GM18502 (cell line): ENCODE data around the gene CHST11.
A peak's percentile ranks its signal among the peaks of the same experiment; 100 is the strongest.

Source experiments
- ATAC-seq: cut with Tn5 transposase; IDR thresholded peaks from one replicate; pipeline ENCODE4 v1.9.1; 2021; ENCODE audit warnings: mild to moderate bottlenecking; ENCODE audit not compliant: unreplicated experiment, poor library complexity

CHST11 gene

DNA sequence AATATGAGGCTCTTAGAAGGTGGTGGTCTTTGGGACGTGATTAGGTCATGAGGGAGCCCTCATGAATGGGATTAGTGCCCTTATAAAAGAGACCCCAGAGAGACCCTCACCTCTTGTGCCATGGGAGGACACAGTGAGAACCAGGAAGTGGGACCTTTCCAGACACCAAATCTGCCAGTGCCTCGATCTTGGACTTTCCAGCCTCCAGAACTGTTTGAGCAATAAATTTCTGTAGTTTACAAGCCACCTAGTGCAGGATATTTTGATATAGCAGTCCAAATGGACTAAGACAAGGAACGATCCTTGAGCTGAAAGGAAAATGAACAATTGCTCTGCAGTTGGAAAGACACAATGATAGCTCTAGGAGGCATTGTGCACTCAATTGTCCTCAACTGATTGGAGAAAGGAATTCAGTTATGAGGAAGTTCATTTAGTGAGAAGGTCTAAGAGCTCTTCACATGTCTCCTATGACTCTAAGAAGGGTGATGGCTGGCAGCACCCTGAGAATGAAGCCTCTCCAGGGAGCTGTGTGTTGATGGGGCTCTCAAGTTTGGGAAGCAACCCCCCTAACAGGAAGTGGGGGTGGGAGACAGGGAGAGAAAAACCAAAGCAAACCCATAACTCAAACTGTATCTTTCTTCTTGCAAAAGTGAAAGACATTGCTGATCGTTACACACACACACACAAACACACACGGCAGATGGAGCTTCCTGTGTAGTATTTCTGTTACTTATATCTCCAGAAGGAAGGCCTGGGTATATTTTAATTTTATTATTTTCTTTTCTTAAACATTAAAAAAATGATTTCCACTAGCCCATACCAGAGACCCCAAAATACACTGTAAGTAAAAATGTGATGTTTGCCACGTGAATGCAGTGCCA lies 21.0 kb downstream of the CHST11 start:
- no peak for ATAC-seq

DNA sequence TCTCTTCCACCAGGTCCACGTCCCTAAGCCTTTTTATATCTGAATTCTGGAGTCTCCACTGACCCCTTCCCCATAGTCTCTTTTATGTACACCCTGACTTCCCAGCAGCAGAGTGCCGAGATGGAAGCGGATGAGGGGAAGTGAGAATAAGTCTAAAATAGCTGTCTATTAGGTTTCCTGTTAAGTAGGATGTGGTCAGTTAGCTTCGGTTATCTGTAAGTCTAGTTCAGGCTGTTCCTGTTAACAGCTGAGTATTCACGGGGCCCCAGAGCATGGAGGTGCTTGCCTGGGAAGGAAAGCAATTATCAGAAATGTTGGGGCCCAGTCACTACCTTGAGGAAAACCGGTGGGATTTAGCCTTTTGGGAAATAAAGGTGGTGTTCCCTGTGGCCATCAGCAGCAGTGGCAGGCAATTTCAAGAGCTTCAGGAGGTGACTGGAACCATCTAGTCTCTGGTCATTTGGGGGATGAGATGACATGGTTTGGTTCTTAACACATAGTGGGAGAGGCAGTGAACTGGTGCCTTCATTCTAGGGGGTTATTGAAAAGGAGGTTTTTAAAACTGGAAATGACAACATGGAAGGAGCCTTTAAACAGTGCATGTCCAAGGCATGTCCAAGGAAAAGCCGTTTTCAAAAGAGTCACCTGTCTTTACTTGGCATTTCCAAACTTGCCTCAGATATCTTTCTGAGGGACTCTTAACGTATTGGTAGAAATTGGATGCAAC lies 21.8 kb downstream of the CHST11 start:
- ATAC-seq = peak; percentile 91

DNA sequence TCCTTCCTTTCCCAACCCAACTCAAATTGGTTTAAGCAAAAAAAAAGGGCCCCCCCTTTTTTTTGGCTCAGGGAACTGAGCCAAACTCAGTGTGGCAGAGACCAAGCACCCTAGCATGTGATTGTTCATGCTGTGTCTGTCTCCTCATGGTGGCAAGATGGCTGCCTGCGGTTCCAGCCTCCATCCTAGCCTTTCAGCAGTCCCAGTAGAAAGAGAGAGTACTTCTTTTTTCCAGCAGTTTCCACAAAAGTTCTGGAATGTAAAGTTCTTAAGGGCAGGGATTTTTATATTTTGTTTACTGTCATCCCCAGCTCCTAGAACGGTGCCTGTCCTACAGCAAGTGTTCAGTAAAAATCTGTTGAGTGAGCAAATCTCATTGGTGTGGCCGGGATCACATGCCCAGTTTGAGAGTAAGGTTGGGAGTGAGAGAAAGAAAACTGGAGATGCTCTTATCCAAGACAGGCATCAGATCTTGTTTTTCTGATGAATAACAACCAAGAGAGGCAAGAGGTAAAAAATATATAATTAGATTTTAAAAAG lies 22.4 kb downstream of the CHST11 start:
- ATAC-seq = no peak

DNA sequence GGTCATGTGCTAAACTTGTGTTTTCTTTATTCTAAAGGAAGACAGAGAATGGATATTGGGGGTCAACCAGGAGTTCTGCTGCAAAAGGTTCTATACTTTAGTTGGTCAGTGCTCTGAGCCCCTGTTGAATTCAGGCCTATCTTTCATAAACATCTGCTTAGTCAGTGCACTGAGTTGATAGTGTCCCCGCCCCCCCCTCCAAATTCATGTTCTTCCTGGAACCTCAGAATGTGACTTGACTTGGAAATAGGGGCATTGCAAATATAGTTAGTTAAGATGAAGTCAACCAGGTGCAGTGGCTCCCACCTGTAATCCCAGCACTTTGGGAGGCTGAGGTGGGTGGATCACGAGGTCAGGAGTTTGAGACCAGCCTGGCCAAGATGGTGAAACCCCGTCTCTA lies 23.3 kb downstream of the CHST11 start:
- ATAC-seq = no peak

DNA sequence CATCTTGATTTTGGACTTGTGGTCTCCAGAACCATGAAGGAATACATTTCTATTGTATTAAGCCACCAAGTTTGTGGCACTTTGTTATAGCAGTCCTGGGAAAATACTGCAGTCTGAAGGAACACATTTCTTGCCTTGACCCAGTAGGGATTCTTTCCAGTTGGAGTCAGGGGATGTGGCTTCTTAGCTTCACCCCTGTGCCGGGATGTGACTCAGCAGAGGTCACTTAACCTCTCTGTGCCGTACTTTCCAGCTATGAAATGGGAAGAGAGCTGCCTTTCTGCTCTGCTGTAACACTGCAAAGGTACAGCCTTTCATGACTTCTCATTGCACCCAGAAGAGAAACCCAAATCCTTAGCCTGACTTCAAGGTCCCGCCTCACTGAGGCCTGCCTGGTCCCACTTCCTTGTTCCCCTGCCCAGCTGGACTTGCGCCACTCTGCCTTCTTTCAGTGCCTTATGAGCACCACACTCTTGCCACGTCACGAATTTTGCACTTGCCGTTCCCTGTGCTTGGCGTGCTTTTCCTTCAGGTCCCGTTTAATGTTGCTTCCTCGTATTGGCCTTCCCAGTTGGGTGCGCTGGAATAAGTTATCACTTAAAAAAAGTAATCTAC lies 24.2 kb downstream of the CHST11 start:
- no peak for ATAC-seq

DNA sequence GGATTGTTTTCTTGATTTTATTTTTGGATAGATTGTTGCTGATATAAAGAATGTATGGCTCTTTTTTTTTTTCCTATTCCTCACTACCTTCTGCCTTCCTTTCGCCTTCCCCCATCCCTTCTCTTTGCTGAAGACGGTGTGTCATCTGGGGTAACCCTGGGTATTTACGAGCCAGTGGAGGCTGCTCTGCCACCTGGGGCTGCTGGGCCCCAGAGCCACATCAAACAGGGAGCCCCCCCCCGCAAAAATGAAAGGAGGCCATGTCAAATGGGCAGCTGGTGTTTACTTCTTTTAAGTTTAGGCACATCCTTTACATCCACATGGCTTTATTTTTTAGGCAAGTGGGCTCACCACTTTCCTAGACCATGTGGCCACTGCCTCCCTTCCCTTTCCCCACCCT lies 25.4 kb downstream of the CHST11 start:
- no peak for ATAC-seq

DNA sequence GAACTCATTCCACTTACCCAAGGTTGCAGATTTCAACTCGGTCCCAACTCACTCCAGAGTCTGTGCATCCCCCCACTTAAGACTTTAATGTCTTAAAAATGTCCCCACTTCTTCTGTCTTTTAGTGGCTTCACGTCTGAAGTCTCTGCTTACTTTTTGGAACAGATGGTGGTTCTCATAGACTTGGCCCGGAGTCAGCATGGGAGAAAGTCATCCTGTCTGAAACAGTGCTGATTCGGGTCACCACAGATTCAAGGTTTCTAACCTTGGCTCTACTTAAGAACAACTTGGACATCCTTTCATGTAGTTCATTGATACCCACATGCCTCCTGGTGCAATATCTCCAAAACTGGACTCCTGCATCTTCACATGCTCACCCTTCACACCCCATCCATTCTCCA lies 26.0 kb downstream of the CHST11 start:
- no peak for ATAC-seq

DNA sequence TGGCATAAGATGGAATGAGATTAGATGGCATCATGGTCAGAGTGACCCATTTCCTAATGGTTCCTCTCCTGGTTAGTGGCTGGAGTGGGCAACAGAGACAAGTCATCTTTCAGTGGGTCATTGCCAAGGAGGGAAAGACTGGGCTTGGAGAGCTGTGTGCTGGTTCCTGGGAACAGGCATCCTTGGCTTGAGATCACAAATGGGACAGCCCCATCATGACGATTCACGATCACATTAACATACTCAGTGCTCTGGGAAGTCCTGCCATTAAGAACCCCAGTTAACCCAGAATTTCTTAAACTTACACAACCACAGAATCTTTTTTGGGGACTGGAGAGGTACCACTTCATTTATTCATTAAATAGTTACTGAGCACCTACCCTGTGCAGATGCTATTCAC lies 27.3 kb downstream of the CHST11 start:
- ATAC-seq = no peak

DNA sequence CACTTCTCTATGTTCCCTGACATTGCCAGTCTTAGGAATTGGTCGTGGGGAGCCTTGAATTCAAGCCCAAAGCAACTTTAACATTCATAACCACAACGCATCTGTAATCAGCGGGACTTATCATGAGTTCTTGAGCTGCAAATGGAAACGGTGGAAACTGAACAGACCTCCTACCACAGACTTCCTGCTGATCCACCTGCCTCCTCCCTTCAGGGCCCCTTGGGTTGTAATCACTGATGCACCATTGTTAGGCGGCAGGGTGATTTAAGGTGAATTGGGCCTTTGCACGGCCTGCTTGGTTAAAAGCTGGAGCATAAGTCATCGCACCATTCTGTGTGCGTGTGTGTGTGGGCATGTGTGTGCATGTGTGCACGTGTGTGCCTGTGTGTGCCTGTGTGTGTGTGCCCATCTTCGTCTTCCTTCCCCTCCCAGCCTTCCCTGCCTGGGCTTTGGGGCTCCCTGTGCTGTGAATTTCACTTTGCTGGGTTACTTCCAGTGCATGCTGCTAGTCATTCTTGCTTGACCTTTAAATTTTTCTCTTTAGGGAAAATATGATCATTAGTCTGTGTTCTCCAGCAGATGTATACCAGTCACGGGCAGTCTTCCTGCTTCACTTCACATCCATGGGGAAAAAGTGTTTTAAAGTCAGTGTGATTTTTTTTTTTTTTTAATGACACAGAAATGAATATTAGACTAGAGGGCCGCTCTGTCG lies 29.1 kb downstream of the CHST11 start:
- peak; percentile 64 for ATAC-seq

DNA sequence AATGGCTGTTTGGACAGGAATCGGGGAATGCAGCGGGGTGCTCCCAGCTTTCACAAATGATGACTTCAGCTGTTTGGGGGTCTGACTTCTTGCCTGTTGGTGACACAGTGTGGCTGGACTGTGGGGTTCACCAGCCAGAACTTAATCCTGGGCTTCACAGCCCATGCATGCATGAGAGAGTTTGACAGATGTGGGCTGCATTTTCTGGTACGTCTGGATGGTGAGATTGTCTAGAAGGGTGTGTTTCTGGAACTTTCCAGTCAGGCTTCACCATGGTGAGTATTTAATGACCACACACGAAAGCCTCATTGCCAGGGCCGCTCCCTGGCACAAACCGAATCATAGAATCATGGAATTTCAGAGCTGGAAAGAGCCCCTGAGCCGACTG lies 29.6 kb downstream of the CHST11 start:
- no peak for ATAC-seq

DNA sequence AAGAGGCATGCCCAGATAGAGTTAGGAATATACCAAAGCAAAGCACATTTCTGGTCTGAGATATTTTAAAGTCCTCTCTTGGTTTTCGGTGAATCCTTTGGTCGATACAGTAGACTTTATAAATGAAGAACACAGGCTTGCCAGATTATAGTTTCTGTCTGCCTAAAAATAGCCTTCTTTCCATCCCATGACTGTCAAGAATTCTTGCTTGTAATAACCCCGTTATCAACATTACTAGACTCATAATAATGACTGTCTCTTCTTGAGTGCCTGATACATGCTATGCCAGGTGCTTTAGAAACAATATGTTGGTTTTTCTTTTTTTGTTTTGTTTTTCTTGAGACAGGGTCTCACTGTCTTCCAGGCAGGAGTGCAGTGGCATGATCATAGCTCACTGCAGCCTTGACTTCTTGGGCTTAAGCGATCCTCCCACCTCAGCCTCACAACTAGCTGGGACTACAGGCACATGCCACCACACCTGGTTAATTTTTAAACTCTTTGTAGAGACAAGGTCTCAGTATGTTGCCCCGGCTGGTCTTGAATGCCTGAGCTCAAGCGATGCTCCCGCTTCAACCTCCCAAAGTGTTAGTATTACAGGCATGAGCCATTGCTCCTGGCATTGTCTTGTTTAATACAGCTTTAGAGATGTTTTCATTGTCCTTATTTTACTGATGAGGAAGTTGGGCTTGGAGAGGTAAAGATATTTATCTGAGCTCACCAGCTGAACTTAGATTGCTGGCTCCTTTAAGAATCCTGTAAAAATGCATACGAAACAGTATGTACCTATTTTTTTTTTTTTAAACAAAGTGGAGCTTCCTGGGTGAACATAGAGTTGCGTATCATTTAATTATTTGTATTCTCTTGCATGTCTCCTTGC lies 30.4 kb downstream of the CHST11 start:
- ATAC-seq = no peak

DNA sequence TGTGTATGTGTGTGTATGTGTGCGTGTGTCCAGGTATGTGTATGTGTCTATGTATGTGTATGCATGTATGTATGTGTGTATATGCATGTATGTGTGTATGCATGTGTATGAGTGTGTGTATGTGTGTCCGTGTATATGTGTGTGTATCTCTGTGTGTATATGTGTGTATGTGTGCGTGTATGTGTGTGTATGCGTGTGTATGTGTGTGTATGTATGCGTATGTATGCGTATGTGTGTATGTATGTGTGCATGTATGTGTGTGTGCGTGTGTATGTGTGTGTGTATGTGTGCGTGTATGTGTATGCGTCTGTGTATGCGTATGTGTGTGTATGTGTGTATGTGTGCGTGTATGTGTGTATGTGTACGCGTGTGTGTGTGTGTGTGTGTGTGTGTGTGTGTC lies 31.6 kb downstream of the CHST11 start:
- ATAC-seq = no peak

DNA sequence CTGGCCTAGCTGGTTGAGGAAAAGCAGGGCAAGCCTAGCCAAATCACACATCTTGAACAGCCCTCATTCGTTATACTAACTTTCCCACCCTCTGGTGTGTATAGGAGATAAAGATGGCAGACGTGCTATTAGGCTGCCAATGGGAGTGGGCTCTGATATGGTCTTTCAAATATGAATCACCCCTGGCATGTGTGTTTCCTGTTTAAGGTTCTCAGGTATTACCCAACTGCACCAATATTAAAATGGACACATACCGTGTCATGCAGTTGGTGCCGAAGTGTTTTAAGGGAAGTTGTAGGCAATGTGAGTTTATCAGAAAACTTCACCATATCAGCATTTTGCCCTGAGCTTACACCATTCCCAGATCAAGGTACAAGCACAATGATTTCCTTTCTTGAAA lies 33.4 kb downstream of the CHST11 start:
- ATAC-seq = no peak

DNA sequence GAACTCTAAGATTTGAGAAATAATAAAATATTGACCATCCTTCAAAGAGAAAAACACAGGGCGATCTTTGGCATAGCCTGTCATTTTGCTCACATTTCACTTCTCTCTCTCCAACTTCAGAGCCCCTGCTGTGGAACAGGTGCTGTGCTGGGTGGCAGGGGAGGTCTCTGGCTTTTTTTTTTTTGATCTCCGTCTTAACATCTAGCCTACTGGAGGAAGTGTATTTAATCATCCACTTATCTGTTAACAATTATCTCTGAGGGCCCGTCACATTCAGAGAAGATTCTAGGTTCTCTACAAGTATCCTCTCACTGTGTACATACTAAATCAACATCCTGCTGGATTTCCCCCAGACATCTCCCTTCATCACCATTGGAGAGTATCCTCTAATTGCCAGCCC lies 34.1 kb downstream of the CHST11 start:
- no peak for ATAC-seq

DNA sequence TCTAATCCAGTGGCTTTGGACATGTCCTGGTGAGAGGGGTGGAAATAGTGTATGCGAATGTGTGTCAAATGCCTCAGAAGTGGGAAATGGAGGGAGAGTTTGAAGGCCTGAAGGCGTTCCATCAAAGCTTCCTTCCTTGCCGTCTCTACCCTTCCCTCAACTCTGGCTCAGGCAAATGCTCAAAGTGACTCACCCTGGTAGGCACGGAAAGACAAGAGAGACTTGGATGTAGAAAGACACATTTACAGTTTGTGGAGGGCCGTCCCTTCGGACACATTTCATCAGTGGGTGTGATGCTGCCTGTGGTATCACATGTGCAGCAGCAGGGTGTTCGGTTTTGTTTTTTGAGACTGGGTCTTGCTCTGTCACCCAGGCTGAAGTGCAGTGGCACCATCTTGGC lies 36.7 kb downstream of the CHST11 start:
- ATAC-seq = no peak

DNA sequence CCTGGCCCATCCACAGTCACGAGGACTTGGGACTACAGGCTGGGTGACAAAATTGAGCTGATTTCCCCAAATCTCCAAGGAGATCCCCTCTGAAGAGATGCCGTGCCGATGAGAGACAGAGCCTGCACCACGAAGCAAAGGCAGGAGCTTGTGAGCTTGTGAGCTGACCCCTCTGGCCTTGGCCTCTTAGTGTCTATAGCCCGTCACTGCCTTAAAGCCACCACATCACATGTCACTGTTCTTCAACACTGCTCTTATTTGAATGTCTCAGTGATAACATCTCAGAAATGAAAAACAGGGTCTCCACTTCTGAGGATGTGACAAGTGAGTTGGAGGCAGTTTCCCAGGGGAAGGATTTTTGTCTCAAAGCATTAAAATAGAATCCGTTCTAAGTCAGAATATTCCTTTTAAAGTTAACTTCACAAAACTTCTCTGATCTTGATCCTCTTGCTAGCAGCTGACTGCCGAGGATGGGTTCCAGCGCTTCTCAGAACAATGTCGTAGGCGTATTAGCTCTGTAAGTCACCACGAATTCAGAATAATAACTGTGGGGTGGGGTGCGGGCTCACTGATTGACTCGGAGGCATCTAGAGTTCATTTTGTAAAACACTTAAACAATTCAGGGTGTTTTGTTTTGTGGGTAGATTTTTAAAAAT lies 37.5 kb downstream of the CHST11 start:
- ATAC-seq = peak; percentile 61

DNA sequence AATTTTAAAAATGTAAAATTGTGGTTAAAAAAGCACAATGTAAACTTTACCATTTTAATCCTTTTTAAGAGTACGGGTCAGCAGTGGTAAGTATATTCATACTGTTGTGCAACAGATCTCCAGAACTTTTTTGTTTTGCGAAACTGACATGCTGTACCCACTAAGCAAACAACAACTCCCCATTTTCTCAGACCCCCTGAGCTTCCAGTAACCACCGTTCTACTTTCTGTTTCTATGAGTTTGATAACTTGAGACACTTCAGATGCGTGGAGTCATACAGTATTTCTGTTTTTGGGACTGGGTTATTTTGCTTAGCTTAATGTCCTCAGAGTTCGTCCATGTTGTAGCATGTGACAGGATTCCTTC lies 38.0 kb downstream of the CHST11 start:
- ATAC-seq = peak; percentile 40

DNA sequence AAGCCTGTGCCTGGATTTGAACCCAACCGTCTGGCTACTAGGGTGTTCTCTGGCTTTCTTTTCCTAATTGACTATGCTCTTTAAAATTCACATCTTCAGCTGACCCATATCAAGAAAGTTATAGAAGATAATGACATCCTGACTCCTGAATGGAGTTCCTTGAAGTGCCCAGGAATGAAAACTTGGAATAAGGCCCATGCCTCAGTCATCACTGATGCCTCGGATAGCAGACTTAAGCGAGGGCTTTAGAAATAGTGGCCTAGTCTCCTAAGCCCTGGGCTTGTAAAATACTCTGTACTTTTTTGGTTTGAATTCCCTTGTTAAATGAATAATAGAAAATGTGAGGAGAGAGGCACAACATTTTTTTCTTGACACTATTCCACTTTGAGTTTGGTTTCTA lies 39.0 kb downstream of the CHST11 start:
- ATAC-seq = no peak

DNA sequence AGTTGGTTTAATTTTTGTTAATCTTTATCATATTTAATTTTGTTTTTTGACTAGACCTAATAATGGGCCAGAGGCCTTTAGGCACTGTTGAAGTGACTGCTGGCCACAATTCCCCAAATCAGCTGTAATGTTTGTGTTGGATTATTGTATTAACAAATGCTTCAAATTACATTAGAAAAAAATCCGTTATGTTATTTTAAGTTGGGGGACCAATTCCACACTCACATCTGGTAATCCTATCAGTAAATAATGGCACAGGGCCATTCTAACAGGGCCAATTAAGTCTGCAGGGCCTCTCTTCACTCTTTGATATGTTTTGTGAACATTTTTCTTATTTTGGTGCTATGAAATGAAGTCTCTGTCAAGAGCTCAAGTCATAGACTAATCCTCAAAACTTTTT lies 39.6 kb downstream of the CHST11 start:
- ATAC-seq = no peak
